GM12878 (cell line): ENCODE measurements around the gene UCP1. TPM values are rescaled to one million over a fixed set of nuclear protein-coding genes. Genes with fewer than 3 reads are reported as not detected.
A peak's percentile ranks its signal among the peaks of the same experiment; 100 is the strongest.

Source experiments
- CEBPZ ChIP-seq: fragments of 150-350 bp; IDR thresholded peaks from 2 replicates; pipeline ENCODE4 v1.6.1; 2016; ENCODE audit warnings: low read depth, low read length
- CHD4 ChIP-seq: fragments of 200-600 bp; sonication (generic); IDR thresholded peaks from 2 replicates; pipeline ENCODE4 v1.6.1; 2016; ENCODE audit warnings: mild to moderate bottlenecking
- CREB1 ChIP-seq: IDR thresholded peaks from 2 replicates; pipeline ENCODE4 v1.6.1; 2012; ENCODE audit warnings: low read depth, mild to moderate bottlenecking, inconsistent platforms
- CUX1 ChIP-seq: IDR thresholded peaks from 2 replicates; pipeline ENCODE4 v1.6.1; 2012; ENCODE audit warnings: improper control_type of control experiment, low read depth, low read length; ENCODE audit not compliant: insufficient replicate concordance
- ETV6 ChIP-seq, 2 experiments: fragments of 450-650 bp in 1 of 2; IDR thresholded peaks in 1 of 2; conservative IDR thresholded peaks in 1 of 2; 2 replicates each; pipeline ENCODE4 v1.6.1; 2014; ENCODE audit warnings: antibody characterized with exemption in 1 of 2, borderline replicate concordance in 1 of 2, low read depth in 1 of 2, mild to moderate bottlenecking in 1 of 2, moderate library complexity in 1 of 2
- HDAC2 ChIP-seq: fragments of 200-600 bp; sonication (generic); IDR thresholded peaks from 2 replicates; pipeline ENCODE4 v1.6.1; 2017
- MEF2A ChIP-seq: IDR thresholded peaks from 2 replicates; pipeline ENCODE4 v1.6.1; 2011; ENCODE audit warnings: low read depth, mild to moderate bottlenecking, low read length, moderate library complexity; ENCODE audit not compliant: insufficient read depth
- MTA2 ChIP-seq: fragments of 450-650 bp; IDR thresholded peaks from 2 replicates; pipeline ENCODE4 v1.6.1; 2016; ENCODE audit warnings: low read depth, mild to moderate bottlenecking, moderate library complexity
- MXI1 ChIP-seq: fragments of 150-350 bp; IDR thresholded peaks from 2 replicates; pipeline ENCODE4 v1.6.1; 2011; ENCODE audit warnings: low read depth, mild to moderate bottlenecking, inconsistent platforms, low read length, improper control_type of control experiment
- PBX3 ChIP-seq: IDR thresholded peaks from 2 replicates; pipeline ENCODE4 v1.6.1; 2011; ENCODE audit warnings: mild to moderate bottlenecking, low read depth, low read length, moderate library complexity; ENCODE audit not compliant: insufficient replicate concordance
- POLR2A ChIP-seq: IDR thresholded peaks from 2 replicates; pipeline ENCODE4 v1.6.1; 2011; ENCODE audit warnings: low read depth, mild to moderate bottlenecking, low read length
- POLR2AphosphoS2 ChIP-seq: IDR thresholded peaks from 2 replicates; pipeline ENCODE4 v1.6.1; 2011; ENCODE audit warnings: low read depth, mild to moderate bottlenecking, low read length, improper control_type of control experiment, moderate library complexity
- POLR2AphosphoS5 ChIP-seq: IDR thresholded peaks from 2 replicates; pipeline ENCODE4 v1.6.1; 2011; ENCODE audit warnings: mild to moderate bottlenecking, low read length, inconsistent platforms
- RCOR1 ChIP-seq: conservative IDR thresholded peaks from 2 replicates; pipeline ENCODE4 v1.6.1; 2012; ENCODE audit warnings: low read depth, low read length, improper control_type of control experiment
- SMAD1 ChIP-seq: fragments of 450-650 bp; IDR thresholded peaks from 2 replicates; pipeline ENCODE4 v1.6.1; 2018; ENCODE audit warnings: mild to moderate bottlenecking, low read depth; ENCODE audit not compliant: partially characterized antibody
- STAT1 ChIP-seq: fragments of 450-650 bp; conservative IDR thresholded peaks from 2 replicates; pipeline ENCODE4 v1.6.1; 2014; ENCODE audit warnings: antibody characterized with exemption, mild to moderate bottlenecking
- TCF12 ChIP-seq: IDR thresholded peaks from 2 replicates; pipeline ENCODE4 v1.6.1; 2011; ENCODE audit warnings: low read depth, mild to moderate bottlenecking, low read length
- YY1 ChIP-seq: IDR thresholded peaks from 2 replicates; pipeline ENCODE4 v1.6.1; 2011; ENCODE audit warnings: low read depth, mild to moderate bottlenecking, low read length
- ZBED1 ChIP-seq: IDR thresholded peaks from 2 replicates; pipeline ENCODE4 v1.6.1; 2016; ENCODE audit warnings: borderline replicate concordance
- ZNF217 ChIP-seq: fragments of 450-650 bp; IDR thresholded peaks from 2 replicates; pipeline ENCODE4 v1.6.1; 2017; ENCODE audit warnings: antibody characterized with exemption, mild to moderate bottlenecking
- ZNF384 ChIP-seq: IDR thresholded peaks from 2 replicates; pipeline ENCODE4 v1.6.1; 2012; ENCODE audit warnings: low read depth, mild to moderate bottlenecking, low read length, improper control_type of control experiment, borderline replicate concordance
- ZSCAN29 ChIP-seq: fragments of 450-650 bp; IDR thresholded peaks from 2 replicates; pipeline ENCODE4 v1.6.1; 2017; ENCODE audit warnings: mild to moderate bottlenecking, moderate library complexity
- ZZZ3 ChIP-seq: IDR thresholded peaks from 2 replicates; pipeline ENCODE4 v1.6.1; 2011; ENCODE audit warnings: low read depth; ENCODE audit not compliant: control insufficient read depth, insufficient read length
- polyA plus RNA-seq, 11 experiments: library from polyadenylated mRNA; depleted of rRNA in 4 of 11; unstranded in 6 of 11; stranded (reverse) in 5 of 11; fragments of >200 nt; fragmentation: Nextera tagmentation in 4 of 11; fragmentation: Illumina TruSeq in 1 of 11; extraction: Ambion mirVana in 4 of 11; extraction: Trizol in 1 of 11; gene quantifications; 1 replicate in 1 of 11; 2 replicates in 10 of 11; pipeline versions ENCODE4 v1.2.1 to v1.2.3, GENCODE V29; 2011 to 2016; ENCODE audit warnings: inconsistent platforms in 2 of 11, missing spikeins in 2 of 11, low read depth in 1 of 11
- total RNA-seq, 4 experiments: library from RNA; depleted of rRNA in 3 of 4; stranded (reverse); fragments of >200 nt in 3 of 4; fragmentation: Illumina TruSeq in 1 of 4; extraction: Trizol in 1 of 4; gene quantifications; 2 replicates each; pipeline versions ENCODE4 v1.2.1 to v1.2.3, GENCODE V29; 2013 to 2021

The UCP1 gene
- total and polyA plus RNA-seq, 10 of the 15 experiments (the other 5 are each of a cell fraction or from before 2014, with no cell fraction given), result not detected

- TF ChIP-seq PBX3, result no peak
- TF ChIP-seq ETV6 (conservative IDR thresholded peaks at IDR 0.05 in 1 of 2, IDR thresholded peaks at IDR 0.05 in 1 of 2; ENCODE audit: borderline replicate concordance in 1 of 2, low read depth in 1 of 2), result no peak
- no peak for TF ChIP-seq ZNF384
- TF ChIP-seq MEF2A, result no peak
- TF ChIP-seq ZSCAN29, result no peak
- TF ChIP-seq CUX1, result no peak
- no peak for TF ChIP-seq STAT1
- no peak for TF ChIP-seq CEBPZ
- TF ChIP-seq MTA2, result peak; percentile 70
- TF ChIP-seq ZNF217, result no peak
- TF ChIP-seq TCF12, result no peak
- no peak for TF ChIP-seq POLR2AphosphoS5
- TF ChIP-seq HDAC2, result no peak
- no peak for TF ChIP-seq RCOR1
- peak; percentile 64 for TF ChIP-seq ZBED1
- TF ChIP-seq POLR2AphosphoS2, result no peak
- TF ChIP-seq ZZZ3, result no peak
- TF ChIP-seq POLR2A, result no peak
- peak; percentile 61 for TF ChIP-seq CREB1
- no peak for TF ChIP-seq MXI1
- TF ChIP-seq YY1, result no peak
- TF ChIP-seq SMAD1, result no peak
- TF ChIP-seq CHD4, result no peak
These were observed 12.2 kb downstream of the UCP1 start (continued) for GRCh38 chr4:140556372-140557085.
